ENCODE measurements around the gene RAP1A.

RAP1A gene

DNA sequence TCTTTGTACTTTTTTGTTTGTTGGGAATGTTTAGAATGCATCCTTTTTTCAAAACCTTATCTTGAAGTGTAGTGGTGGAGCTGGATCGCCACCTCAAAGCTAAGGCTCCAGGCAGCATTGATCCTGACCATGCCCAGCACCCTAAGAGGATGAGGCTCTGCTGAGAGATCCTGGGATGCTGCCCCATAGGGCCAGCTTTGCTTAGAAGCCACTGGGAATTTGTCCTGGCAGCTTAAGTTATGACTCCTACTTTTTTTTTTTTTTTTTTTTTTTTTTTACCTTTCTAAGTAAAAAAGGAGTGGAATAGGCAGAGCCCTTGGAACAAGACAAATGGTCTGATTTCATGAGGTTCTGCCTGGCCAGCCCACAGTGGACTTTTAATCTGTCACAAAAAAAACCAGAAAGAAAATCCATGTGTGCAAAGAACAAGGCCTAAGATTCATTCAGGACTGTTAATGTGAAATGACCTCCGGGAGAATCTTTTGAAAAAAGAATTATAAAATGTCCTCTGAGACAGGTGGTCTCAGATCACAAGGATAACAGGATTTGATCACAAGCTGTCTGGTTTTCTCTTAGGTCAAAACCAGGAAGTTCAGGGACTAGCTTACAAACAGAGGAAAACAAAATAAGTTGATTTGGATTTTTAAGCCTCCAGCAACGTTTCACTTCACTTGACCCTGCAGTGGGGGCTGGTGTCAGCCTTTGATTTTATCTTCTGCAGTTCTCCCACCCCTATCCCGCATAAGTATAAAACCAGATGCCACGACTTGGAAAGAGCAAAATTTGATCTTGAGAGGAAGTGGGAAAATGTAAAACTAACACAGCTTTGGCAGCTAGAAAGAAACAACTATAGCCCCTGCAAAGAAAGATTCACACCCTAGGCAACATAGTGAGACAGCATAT, 25.9 kb upstream of the RAP1A start:
- Mint-ChIP-seq H3K27ac (peak overlapping the region; percentile 81), H3K9me3 (no peaks in the 10 kb centered on the region), H3K4me3 (peak overlapping the region; percentile 23), H3K27me3 (ENCODE audit: low read depth, poor library complexity) (no peaks in the 10 kb centered on the region), H3K36me3 (ENCODE audit: low read depth) (no peaks in the 10 kb centered on the region), H3K4me1 (peaks cover 27% of the 10 kb centered on the region)
- no peak for DNase-seq
- TF ChIP-seq, protein P1, sequence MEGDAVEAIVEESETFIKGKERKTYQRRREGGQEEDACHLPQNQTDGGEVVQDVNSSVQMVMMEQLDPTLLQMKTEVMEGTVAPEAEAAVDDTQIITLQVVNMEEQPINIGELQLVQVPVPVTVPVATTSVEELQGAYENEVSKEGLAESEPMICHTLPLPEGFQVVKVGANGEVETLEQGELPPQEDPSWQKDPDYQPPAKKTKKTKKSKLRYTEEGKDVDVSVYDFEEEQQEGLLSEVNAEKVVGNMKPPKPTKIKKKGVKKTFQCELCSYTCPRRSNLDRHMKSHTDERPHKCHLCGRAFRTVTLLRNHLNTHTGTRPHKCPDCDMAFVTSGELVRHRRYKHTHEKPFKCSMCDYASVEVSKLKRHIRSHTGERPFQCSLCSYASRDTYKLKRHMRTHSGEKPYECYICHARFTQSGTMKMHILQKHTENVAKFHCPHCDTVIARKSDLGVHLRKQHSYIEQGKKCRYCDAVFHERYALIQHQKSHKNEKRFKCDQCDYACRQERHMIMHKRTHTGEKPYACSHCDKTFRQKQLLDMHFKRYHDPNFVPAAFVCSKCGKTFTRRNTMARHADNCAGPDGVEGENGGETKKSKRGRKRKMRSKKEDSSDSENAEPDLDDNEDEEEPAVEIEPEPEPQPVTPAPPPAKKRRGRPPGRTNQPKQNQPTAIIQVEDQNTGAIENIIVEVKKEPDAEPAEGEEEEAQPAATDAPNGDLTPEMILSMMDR (IDR thresholded peaks at IDR 0.05) = no peak

DNA sequence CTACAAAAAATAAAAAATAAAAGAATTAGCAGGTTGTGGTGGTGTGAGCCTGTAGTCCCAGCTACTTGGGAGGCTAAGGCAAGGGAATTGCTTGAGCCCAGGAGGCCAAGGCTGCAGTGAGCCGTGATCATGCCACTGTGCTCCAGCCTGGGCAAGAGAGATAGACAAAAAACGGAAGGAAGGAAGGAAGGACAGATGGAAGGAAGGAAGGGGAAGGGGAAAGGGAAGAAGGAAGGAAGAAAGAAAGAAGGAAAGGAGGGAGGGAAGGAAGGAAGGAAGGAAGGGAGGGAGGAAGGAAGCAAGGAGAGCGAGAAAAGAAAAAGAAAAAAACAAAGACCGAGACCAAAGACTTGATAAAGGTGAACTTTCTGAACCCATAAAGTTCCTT, 25.3 kb upstream of the RAP1A start:
- TF ChIP-seq, protein P1 (IDR thresholded peaks at IDR 0.05) = no peak
- no peaks in the 10 kb centered on the region for H3K9me3 Mint-ChIP-seq
- DNase-seq = no peak
- H3K36me3 Mint-ChIP-seq (ENCODE audit: low read depth) = no peaks in the 10 kb centered on the region
- peak overlapping the region; percentile 79 for H3K27ac Mint-ChIP-seq
- H3K4me3 Mint-ChIP-seq = no peak overlapping the region
- no peaks in the 10 kb centered on the region for H3K27me3 Mint-ChIP-seq (ENCODE audit: low read depth, poor library complexity)
- peaks cover 27% of the 10 kb centered on the region for H3K4me1 Mint-ChIP-seq

DNA sequence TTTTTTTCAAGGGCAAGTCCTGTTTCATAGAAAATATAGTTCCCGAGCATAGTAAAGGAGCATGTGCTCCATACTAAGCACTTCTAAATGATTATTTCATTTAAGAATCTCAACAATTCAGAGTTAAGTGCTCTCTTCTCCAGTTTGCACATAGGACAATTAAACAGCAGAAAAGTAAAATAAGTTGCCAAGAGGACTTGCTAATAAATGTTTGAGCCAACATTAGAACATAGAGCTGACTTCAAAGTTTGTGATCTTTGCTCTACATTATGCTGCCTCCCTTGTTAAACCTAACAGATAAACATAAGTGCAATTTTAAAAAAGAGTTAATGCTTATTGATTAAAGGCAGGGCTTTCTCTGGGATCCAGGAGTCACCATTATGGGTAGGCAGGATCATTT, 23.8 kb upstream of the RAP1A start:
- Mint-ChIP-seq H3K9me3 (no peaks in the 10 kb centered on the region), H3K4me3 (no peak overlapping the region), H3K27me3 (ENCODE audit: low read depth, poor library complexity) (no peaks in the 10 kb centered on the region), H3K36me3 (ENCODE audit: low read depth) (no peaks in the 10 kb centered on the region), H3K27ac (no peak overlapping the region), H3K4me1 (peaks cover 38% of the 10 kb centered on the region)
- DNase-seq = no peak
- TF ChIP-seq, protein P1 (IDR thresholded peaks at IDR 0.05) = no peak

DNA sequence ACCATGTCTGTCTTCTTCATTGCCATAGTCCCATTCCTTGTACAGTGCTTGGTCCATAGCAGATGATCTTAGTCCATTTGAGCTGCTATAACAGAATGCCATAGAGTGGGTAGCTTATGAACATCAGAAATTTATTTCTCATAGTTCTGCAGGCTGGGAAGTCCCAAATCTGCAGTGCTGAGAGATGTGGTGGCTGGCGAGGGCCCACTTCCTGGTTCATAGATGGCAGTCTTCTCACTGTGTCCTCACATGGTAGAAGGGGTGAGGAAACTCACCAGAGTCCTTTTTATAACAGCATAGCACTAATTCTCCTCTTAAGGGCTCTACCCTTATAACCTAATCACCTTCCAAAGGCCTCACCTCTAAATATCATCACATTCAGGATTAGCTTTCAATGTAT, 23.1 kb upstream of the RAP1A start:
- Mint-ChIP-seq H3K4me1 (peaks cover 38% of the 10 kb centered on the region), H3K36me3 (ENCODE audit: low read depth) (no peaks in the 10 kb centered on the region), H3K27me3 (ENCODE audit: low read depth, poor library complexity) (no peaks in the 10 kb centered on the region), H3K9me3 (no peaks in the 10 kb centered on the region), H3K27ac (no peak overlapping the region), H3K4me3 (no peak overlapping the region)
- DNase-seq = no peak
- TF ChIP-seq, protein P1 (IDR thresholded peaks at IDR 0.05) = no peak

DNA sequence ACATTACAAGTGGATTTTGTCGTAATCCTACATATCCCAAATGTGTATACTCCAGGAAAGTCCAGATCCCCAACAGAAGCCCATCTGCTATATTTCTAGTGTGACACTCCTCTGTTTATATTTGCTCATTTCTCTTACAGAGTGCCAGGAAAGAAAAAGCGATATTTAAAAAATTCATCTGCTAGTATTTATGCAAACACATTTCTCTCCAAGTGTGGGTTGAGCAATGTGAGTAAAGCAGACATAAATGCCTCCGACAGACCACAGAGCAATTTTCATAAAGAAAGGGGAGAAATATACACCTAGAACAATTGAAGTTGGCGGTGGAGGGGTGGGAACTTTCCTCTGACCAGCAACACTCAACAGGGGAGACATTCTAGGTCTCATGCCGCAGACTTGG, 22.2 kb upstream of the RAP1A start:
- H3K36me3 Mint-ChIP-seq (ENCODE audit: low read depth) = no peaks in the 10 kb centered on the region
- no peak for DNase-seq
- no peaks in the 10 kb centered on the region for H3K9me3 Mint-ChIP-seq
- no peaks in the 10 kb centered on the region for H3K27me3 Mint-ChIP-seq (ENCODE audit: low read depth, poor library complexity)
- H3K4me3 Mint-ChIP-seq = no peak overlapping the region
- H3K27ac Mint-ChIP-seq = no peak overlapping the region
- H3K4me1 Mint-ChIP-seq = peaks cover 29% of the 10 kb centered on the region
- TF ChIP-seq, protein P1 (IDR thresholded peaks at IDR 0.05) = no peak

DNA sequence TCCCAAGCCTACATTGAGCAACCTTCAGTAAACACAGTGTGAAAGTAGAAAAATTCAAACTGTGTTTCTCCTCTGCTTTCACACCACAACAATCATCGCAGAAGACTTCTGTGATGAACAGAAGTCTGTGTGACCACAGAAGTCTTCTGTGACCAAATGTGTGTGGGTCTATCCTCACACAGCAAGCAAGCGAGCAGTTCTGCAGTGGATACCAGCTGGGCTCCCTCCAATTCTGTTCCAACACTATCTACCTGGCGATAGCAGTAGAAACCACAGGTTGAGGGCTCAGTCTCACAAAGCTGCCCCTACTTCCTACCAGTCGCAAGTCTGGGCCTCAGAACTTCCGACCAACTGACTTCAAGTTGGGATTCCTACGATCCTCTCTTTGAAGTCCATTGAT, 21.0 kb upstream of the RAP1A start:
- no peaks in the 10 kb centered on the region for H3K27me3 Mint-ChIP-seq (ENCODE audit: low read depth, poor library complexity)
- no peaks in the 10 kb centered on the region for H3K36me3 Mint-ChIP-seq (ENCODE audit: low read depth)
- peaks cover 18% of the 10 kb centered on the region for H3K4me1 Mint-ChIP-seq
- TF ChIP-seq, protein P1 (IDR thresholded peaks at IDR 0.05) = no peak
- H3K4me3 Mint-ChIP-seq = no peak overlapping the region
- H3K27ac Mint-ChIP-seq = no peak overlapping the region
- no peak for DNase-seq
- no peaks in the 10 kb centered on the region for H3K9me3 Mint-ChIP-seq
